Measurements from ENCODE around the gene CELSR1. TPM values are rescaled to one million over a fixed set of nuclear protein-coding genes. Genes with fewer than 3 reads are reported as not detected.

CELSR1 gene
- total and polyA plus RNA-seq, 8 donors = 0.75 to 3.2 (median 1.2) TPM

GRCh38 chr22:46585340-46586122, 48.1 kb upstream of the CELSR1 start:
- ATAC-seq (no peak), FAIRE-seq (no peak), DNase-seq (peak in 2 of 6 donors; percentile 20 to 48)
- Histone ChIP-seq H3K36me3 (no peaks in the 10 kb centered on the region), H3K27ac (no peak overlapping the region), H3K4me3 (no peak overlapping the region), H3K27me3 (no peaks in the 10 kb centered on the region), H3K9me3 (no peaks in the 10 kb centered on the region), H3K4me1 (peaks cover 20 to 22% (median 21%) of the 10 kb centered on the region in 3 donors)
- TF ChIP-seq CTCF (IDR thresholded peaks at IDR 0.05) = no peak
- WGBS, 2 donors = 92 to 95% methylated on average over 19 of the region's 19 CpGs
- intact Hi-C loops (cut with DNase I) = no loop called here

- H3K36me3 ChIP-seq = no peaks in the 10 kb centered on the region
- no peak for TF ChIP-seq CTCF (IDR thresholded peaks at IDR 0.05)
- peak in 3 of 6 donors; percentile 41 to 60 (median 58) for DNase-seq
- no peaks in the 10 kb centered on the region for H3K9me3 ChIP-seq
- intact Hi-C loops (cut with DNase I) = no loop called here
- no peak overlapping the region for H3K4me3 ChIP-seq
- 71 to 72% methylated on average over 43 of the region's 43 CpGs for WGBS, 2 donors
- ATAC-seq = peak in 1 of 4 donors; percentile 8
- peaks cover 29 to 32% (median 30%) of the 10 kb centered on the region in 3 donors for H3K4me1 ChIP-seq
- FAIRE-seq = no peak
- H3K27ac ChIP-seq = peak overlapping the region in 1 of 4 donors; percentile 33
- no peaks in the 10 kb centered on the region for H3K27me3 ChIP-seq
These were observed 46.9 kb upstream of the CELSR1 start for GRCh38 chr22:46584081-46584921.

- intact Hi-C loops (cut with DNase I) = no loop called here
- no peaks in the 10 kb centered on the region for H3K27me3 ChIP-seq
- DNase-seq = peak in 3 of 6 donors; percentile 31 to 52 (median 41)
- ATAC-seq = no peak
- no peaks in the 10 kb centered on the region for H3K36me3 ChIP-seq
- H3K9me3 ChIP-seq = no peaks in the 10 kb centered on the region
- H3K4me1 ChIP-seq = peaks cover 29 to 36% (median 32%) of the 10 kb centered on the region in 3 donors
- 95% methylated on average over 11 of the region's 11 CpGs for WGBS, 2 donors
- FAIRE-seq = no peak
- no peak for TF ChIP-seq CTCF (IDR thresholded peaks at IDR 0.05)
- H3K27ac ChIP-seq = no peak overlapping the region
- no peak overlapping the region for H3K4me3 ChIP-seq
These were observed 46.2 kb upstream of the CELSR1 start for GRCh38 chr22:46583571-46583970.

GRCh38 chr22:46582281-46582933, 45.0 kb upstream of the CELSR1 start:
- peak in 3 of 4 donors; percentile 36 to 63 (median 49) for ATAC-seq
- Histone ChIP-seq H3K4me1 (peaks cover 29 to 44% (median 32%) of the 10 kb centered on the region in 3 donors), H3K9me3 (no peaks in the 10 kb centered on the region), H3K27me3 (no peaks in the 10 kb centered on the region), H3K4me3 (no peak overlapping the region), H3K27ac (peak overlapping the region in 3 of 4 donors; percentile 22 to 38 (median 30)), H3K36me3 (no peaks in the 10 kb centered on the region)
- no peak for FAIRE-seq
- TF ChIP-seq CTCF (IDR thresholded peaks at IDR 0.05) = no peak
- DNase-seq = peak in 3 of 6 donors; percentile 49 to 70 (median 53)
- intact Hi-C loops (cut with DNase I) = no loop called here
- 55 to 61% methylated on average over 14 of the region's 14 CpGs for WGBS, 2 donors

Data from pancreas (tissue), 10 donors.